Adrenal gland (tissue), 12 donors: ENCODE results near the gene PTGES2. TPM values are rescaled to one million over a fixed set of nuclear protein-coding genes. Genes with fewer than 3 reads are reported as not detected.

Experiments
- DNase-seq, 7 donors: peaks; one replicate each; pipeline ENCODE4 v3.0.0-alpha.2; 2019 to 2020
- H3K27ac ChIP-seq, 5 donors: fragments of 200-600 bp; sonication (generic) in 4 of 5; 1 replicate in 3 of 5; 2 replicates in 2 of 5; pipeline versions ENCODE4 v1.5.1 to v1.8.0; 2016 to 2020; ENCODE audit warnings: mild to moderate bottlenecking in 1 of 5
- H3K27me3 ChIP-seq: fragments of 200-600 bp; 2 replicates; pipeline ENCODE4 v1.8.0; 2021
- H3K36me3 ChIP-seq, 2 donors: fragments of 200-600 bp; replicated peaks in 1 of 2; 1 replicate in 1 of 2; 2 replicates in 1 of 2; pipeline versions ENCODE4 v1.5.1 to v1.8.0; 2018 to 2022
- H3K4me1 ChIP-seq, 2 donors: fragments of 200-600 bp; replicated peaks in 1 of 2; 1 replicate in 1 of 2; 2 replicates in 1 of 2; pipeline versions ENCODE4 v1.5.1 to v1.8.0; 2018 to 2021
- H3K4me3 ChIP-seq, 4 donors: fragments of 200-600 bp; sonication (generic) in 3 of 4; one replicate each; pipeline ENCODE4 v1.5.1; 2016 to 2018
- H3K9me3 ChIP-seq, 3 donors: fragments of 200-600 bp; sonication (generic) in 1 of 3; replicated peaks in 1 of 3; 1 replicate in 2 of 3; 2 replicates in 1 of 3; pipeline versions ENCODE4 v1.5.1 to v1.8.0; 2016 to 2021
- POLR2A ChIP-seq, 2 donors: fragments of 450-650 bp; IDR thresholded peaks; one replicate each; pipeline ENCODE4 v1.6.1; 2017; ENCODE audit warnings: antibody characterized with exemption in 2 of 2, mild to moderate bottlenecking in 2 of 2, moderate library complexity in 1 of 2
- WGBS, 4 donors: extraction: QIAGEN DNeasy Blood & Tissue Kit in 2 of 4; methylation state at CpG; one replicate each; pipeline versions ENCODE4 v1.1.5 to v1.1.7; 2013 to 2017; 5-methylcytosine and 5-hydroxymethylcytosine counted together
- intact Hi-C, 2 donors: fragments of 100-400 bp; cut with DNase I; formaldehyde crosslinking; loops; one replicate each; pipeline versions ENCODE4 v1.14.1 to v1.15.0; 2022 to 2023
- polyA plus RNA-seq, 3 donors: library from polyadenylated mRNA; stranded (reverse); fragments of 200-250 nt in 2 of 3; fragments of 350-450 nt in 1 of 3; fragmentation: Illumina TruSeq in 1 of 3; extraction: RNeasy Lipid Tissue Mini Kit (QIAGEN cat#74804) in 1 of 3; gene quantifications; one replicate each; pipeline ENCODE4 v1.2.3, GENCODE V29; 2013 to 2014
- total RNA-seq, 9 donors: library from RNA; depleted of rRNA in 4 of 9; stranded (reverse); fragments of >200 nt in 4 of 9; fragments of 120-200 nt in 1 of 9; fragmentation: NEBNext Ultra II Directional in 1 of 9; extraction: Animal tissue kit (Norgen Biotek cat#: 25700) in 1 of 9; gene quantifications; one replicate each; pipeline versions ENCODE4 v1.1.0 to v1.2.4, GENCODE V29; 2013 to 2023
- TF ChIP-seq, protein P1 (sequence below), 6 experiments: fragments of 450-650 bp in 4 of 6; fragments of 200-600 bp in 2 of 6; sonication (generic) in 1 of 6; IDR thresholded peaks; 1 replicate in 5 of 6; 2 replicates in 1 of 6; pipeline versions ENCODE4 v1.5.1 to v1.8.0; 2016 to 2021; ENCODE audit warnings: antibody characterized with exemption in 6 of 6, mild to moderate bottlenecking in 2 of 6, moderate library complexity in 1 of 6
- donor health status: healthy with polysubstance abuse.
- donor health status: Bipolar disorder and iron deficiency.
- donor health status: DM: yes; HTN: yes; CAD: no.
- donor health status: DM: no; HTN: no; CAD: no.
- donor health status: DM: no; HTN: no; CAD: no.
- donor health status: DM: yes; HTN: yes; CAD: no.

The PTGES2 gene
- total and polyA plus RNA-seq, 12 donors: 64.8 to 147 (median 98.4) TPM

DNA sequence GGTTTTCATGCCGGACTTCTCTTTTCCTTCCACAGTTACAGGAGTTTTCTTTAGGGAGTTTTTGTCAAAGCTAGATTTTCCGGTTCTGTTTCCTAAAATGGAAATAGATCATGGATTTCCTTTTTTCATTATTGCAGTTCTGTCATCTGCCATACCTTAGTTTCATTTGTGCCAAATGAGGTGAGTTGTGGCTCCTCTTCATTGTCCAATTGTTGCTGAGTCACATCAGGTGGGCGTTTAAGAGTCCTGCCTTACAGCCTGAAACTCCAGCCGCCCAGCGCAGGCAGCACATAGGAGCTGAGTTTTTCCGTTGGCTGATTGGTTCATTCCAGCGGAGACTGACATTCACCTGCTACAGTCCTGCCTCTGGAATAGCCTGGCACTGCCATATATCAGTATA is 45.4 kb downstream of the PTGES2 start:
- WGBS, 4 donors: 62 to 71% (median 65%) methylated on average over 7 of the region's 7 CpGs
- no peaks in the 10 kb centered on the region for H3K9me3 ChIP-seq
- no peaks in the 10 kb centered on the region for H3K36me3 ChIP-seq
- intact Hi-C loops: no loop called here
- H3K27me3 ChIP-seq: no peaks in the 10 kb centered on the region
- peak overlapping the region in 4 of 5 donors; percentile 32 to 66 (median 62) for H3K27ac ChIP-seq
- H3K4me3 ChIP-seq: no peak overlapping the region
- TF ChIP-seq, protein P1, sequence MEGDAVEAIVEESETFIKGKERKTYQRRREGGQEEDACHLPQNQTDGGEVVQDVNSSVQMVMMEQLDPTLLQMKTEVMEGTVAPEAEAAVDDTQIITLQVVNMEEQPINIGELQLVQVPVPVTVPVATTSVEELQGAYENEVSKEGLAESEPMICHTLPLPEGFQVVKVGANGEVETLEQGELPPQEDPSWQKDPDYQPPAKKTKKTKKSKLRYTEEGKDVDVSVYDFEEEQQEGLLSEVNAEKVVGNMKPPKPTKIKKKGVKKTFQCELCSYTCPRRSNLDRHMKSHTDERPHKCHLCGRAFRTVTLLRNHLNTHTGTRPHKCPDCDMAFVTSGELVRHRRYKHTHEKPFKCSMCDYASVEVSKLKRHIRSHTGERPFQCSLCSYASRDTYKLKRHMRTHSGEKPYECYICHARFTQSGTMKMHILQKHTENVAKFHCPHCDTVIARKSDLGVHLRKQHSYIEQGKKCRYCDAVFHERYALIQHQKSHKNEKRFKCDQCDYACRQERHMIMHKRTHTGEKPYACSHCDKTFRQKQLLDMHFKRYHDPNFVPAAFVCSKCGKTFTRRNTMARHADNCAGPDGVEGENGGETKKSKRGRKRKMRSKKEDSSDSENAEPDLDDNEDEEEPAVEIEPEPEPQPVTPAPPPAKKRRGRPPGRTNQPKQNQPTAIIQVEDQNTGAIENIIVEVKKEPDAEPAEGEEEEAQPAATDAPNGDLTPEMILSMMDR (IDR thresholded peaks at IDR 0.05): no peak
- TF ChIP-seq POLR2A (IDR thresholded peaks at IDR 0.05): no peak
- H3K4me1 ChIP-seq: peaks cover 42 to 65% of the 10 kb centered on the region in 2 donors
- no peak for DNase-seq

DNA sequence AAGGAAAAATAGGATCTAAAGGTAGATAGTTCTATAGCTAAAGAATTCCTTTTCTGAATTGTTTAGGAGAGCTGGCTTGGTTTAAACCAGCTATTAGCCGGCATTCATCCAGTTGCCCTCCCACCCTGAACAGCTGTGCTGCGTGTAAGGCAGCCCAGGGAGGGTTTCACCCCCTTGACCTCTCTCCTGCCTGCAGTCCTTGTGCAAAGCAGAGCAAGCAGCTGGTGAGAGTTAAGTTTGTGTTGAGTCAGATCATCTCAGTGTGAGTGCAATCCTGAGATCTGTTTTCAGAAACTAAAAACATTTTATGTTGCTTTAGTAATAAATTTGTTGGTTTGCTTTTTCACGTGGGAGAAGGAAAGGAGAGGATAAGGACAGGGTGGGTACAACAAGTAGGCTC is 46.5 kb downstream of the PTGES2 start:
- 16 to 39% (median 31%) methylated on average over 3 of the region's 3 CpGs for WGBS, 4 donors
- no peaks in the 10 kb centered on the region for H3K9me3 ChIP-seq
- no peak overlapping the region for H3K4me3 ChIP-seq
- no peaks in the 10 kb centered on the region for H3K36me3 ChIP-seq
- TF ChIP-seq, protein P1 (IDR thresholded peaks at IDR 0.05): no peak
- TF ChIP-seq POLR2A (IDR thresholded peaks at IDR 0.05): no peak
- intact Hi-C loops: no loop called here
- peak in 3 of 7 donors; percentile 68 to 79 (median 78) for DNase-seq
- H3K27me3 ChIP-seq: no peaks in the 10 kb centered on the region
- H3K27ac ChIP-seq: peak overlapping the region in 4 of 5 donors; percentile 58 to 70 (median 66)
- H3K4me1 ChIP-seq: peaks cover 42 to 65% of the 10 kb centered on the region in 2 donors

DNA sequence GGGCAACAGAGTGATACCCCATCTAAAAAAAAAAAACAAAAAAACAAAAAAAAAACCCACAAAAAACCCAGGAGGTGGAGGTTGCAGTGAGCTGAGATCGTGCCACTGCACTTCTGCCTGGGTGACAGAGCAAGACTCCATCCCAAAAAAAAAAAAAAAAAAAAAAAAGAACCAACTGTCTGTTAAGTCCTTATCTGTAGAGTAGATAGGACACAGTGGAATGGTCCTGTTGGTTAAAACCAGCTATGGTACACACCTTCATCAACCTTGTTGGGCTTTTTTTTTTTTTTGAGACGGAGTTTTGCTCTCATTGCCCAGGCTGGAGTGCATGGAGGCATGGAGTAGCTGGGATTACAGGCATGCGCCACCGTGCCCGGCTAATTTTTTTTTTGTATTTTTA is 47.3 kb downstream of the PTGES2 start:
- Histone ChIP-seq H3K4me3 (no peak overlapping the region), H3K27me3 (no peaks in the 10 kb centered on the region), H3K27ac (peak overlapping the region in 3 of 5 donors; percentile 66 to 70 (median 66)), H3K36me3 (no peaks in the 10 kb centered on the region), H3K4me1 (peaks cover 42 to 70% of the 10 kb centered on the region in 2 donors), H3K9me3 (no peaks in the 10 kb centered on the region)
- DNase-seq: no peak
- 89 to 95% (median 91%) methylated on average over 5 of the region's 5 CpGs for WGBS, 4 donors
- TF ChIP-seq POLR2A (IDR thresholded peaks at IDR 0.05): no peak
- TF ChIP-seq, protein P1 (IDR thresholded peaks at IDR 0.05): no peak
- intact Hi-C loops: no loop called here

DNA sequence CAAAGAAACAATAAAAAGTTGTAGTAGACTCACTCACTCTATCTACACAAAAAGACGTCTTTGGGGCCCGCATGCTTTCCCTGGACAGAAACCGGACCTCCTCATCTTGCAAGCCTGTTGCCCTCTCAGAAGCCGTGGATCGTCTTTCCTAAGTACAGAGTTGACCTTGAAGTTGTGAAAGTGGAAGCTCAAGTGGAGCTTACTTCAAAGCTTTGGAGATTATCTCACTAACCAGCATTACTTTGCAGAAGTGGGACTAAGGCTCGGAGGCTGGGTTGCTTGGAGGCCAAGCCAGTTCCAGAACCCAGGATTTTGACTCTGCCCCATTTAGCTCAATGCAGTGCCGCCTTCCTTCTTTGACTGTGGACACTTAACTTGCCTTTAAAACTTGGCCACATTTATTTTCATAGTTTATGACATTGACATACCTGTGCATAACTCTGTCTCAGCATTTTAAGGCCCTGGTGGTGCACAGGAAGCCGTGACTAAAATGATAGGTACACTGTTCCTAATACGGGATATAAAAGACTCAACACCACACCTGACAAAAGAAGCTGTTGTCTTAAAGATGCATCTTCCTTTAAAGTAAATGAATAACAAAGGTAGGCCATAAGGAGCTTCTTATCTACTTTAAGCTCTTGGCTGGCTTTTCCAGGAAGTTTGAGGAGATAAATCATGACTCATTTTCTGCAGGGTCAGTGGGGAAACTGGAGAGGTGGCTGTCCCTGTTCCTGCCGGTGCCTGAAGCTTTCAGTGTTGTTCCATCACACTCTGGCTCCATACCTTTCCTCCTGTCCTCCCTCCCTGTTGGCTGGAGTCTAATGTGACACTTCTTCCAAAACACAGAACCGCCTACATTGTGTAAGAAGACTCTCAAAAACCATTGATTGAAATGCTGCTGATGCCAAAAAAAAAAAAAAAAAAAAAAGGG is 48.8 kb downstream of the PTGES2 start:
- no peak for TF ChIP-seq POLR2A (IDR thresholded peaks at IDR 0.05)
- TF ChIP-seq, protein P1 (IDR thresholded peaks at IDR 0.05): no peak
- intact Hi-C loops: no loop called here
- H3K4me3 ChIP-seq: no peak overlapping the region
- H3K4me1 ChIP-seq: peaks cover 47 to 65% of the 10 kb centered on the region in 2 donors
- DNase-seq: peak in 5 of 7 donors; percentile 66 to 75 (median 70)
- WGBS, 4 donors: 27 to 39% (median 34%) methylated on average over 11 of the region's 11 CpGs
- no peaks in the 10 kb centered on the region for H3K9me3 ChIP-seq
- no peaks in the 10 kb centered on the region for H3K36me3 ChIP-seq
- no peaks in the 10 kb centered on the region for H3K27me3 ChIP-seq
- H3K27ac ChIP-seq: peak overlapping the region; percentile 12 to 68 (median 59)
